DMS114 treated with DMSO at 0.1 percent for 48 hours (cell line): ENCODE results near the gene FANCC.
A peak's percentile ranks its signal among the peaks of the same experiment; 100 is the strongest.
"Not testable (repeated sequence)": the region's sequence is repeated elsewhere in the genome, so short reads cannot be mapped to it uniquely, and the experiment has no call there.

Source experiments
- DNase-seq: peaks from one replicate; lab custom pipeline; 2025; ENCODE audit not compliant: unreplicated experiment; lab: John Stamatoyannopoulos, UW

The FANCC gene

GRCh38 chr9:95330720-95331404 lies 13.4 kb upstream of the FANCC start:
- DNase-seq = no peak

DNA sequence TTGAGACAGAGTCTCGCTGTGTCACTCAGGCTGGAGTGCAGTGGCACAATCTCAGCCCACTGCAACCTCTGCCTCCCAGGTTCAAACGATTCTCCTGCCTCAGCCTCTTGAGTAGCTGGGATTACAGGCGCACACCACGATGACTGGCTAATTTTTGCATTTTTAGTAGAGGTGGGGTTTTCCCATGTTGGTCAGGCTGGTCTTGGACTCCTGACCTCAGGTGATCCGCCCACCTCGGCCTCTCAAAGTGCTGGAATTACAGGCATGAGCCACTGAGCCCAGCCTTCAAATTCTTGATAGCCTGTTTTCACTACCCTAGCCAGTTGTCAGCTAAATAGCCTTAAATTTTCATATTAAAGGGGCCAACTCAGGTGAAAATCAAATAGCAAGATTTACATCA lies 11.6 kb upstream of the FANCC start:
- DNase-seq = not testable (repeated sequence)

GRCh38 chr9:95327239-95327865 lies 9.8 kb upstream of the FANCC start:
- no peak for DNase-seq

DNA sequence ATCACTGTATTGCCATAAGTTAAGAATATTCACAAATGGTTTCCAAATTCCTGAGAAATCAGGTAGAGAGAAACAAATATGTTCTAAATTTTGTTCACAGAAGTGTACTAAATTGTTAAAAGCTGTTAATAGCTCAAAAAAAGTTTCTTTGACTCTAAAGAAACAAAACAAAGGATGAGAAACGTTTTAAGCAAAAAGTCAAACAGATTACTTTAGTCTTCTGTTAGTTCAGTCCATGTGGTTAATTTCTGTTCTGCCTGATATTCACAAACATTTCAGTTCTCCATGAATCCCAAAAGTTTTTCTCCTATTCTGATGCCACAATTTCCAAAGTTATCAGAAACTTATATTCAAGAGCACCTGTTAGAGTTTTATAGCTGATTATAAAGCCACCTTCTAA lies 7.7 kb upstream of the FANCC start:
- no peak for DNase-seq

- no peak for DNase-seq
Measured at GRCh38 chr9:95317893-95318211, 343 bp upstream of the FANCC start.

- no peak for DNase-seq
Measured at GRCh38 chr9:95316794-95317118, 753 bp downstream of the FANCC start.

GRCh38 chr9:95316274-95316673 lies 1.2 kb downstream of the FANCC start:
- no peak for DNase-seq

GRCh38 chr9:95315108-95315746 lies 2.3 kb downstream of the FANCC start:
- no peak for DNase-seq

DNA sequence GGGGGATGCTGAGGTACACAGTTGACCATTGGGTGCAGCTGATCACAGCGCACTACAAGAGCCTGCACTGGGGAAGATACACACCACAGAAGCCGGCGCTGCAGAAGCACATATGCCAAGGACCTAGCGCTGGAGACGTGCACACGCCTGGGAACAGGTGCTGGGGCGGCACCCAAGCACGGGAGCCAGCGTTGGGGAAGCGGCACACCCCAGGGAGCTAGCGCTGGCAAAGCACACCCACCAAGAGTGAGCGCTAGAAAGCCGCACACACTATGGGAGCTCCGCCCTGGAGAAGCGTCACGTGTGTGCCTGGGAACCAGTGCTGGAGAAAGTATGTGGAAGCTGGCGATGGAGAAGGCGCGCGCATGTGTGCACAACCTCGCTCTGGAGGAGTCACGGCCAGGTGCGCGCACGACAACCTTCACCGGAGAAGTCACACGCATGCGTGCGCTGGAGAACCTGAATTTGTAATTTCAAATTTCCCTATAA lies 4.5 kb downstream of the FANCC start:
- peak; percentile 70 for DNase-seq

DNA sequence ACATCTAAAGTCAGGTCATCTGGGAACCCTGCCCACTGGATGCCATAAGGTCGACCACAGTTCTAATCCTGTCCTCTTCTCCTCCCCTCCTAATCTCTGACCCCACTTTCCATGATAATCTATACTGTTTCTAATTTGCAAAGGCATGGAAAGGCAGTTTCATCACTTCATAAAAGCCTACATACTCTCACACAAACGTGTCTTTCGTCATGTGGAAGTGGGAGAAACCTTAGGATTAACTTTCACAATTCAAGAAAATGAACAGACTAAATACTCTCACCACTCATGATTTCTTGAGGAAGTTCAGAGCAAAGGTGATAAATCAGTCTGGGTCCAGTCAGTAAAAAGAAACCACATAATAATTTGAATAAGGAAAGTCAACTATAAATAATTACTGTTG lies 5.5 kb downstream of the FANCC start:
- DNase-seq = no peak

GRCh38 chr9:95307538-95307937 lies 10.0 kb downstream of the FANCC start:
- no peak for DNase-seq

DNA sequence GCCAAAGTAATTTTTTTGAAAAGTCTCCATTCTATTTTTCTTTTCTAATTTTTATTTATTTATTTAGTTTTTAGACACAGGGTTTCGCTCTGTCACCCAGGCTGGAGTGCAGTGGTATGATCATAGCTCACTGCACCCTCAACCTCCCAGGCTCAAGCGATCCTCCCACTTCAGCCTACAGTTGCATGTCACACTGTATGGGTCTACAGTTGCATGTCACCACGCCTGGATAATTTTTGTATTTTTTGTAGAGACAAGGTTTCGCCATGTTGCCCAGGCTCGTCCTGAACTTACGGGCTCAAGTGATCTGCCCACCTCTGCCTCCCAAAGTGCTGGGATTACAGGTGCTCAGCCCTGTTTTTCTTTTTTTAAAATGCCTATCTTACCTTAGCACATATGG lies 10.7 kb downstream of the FANCC start:
- no peak for DNase-seq

- DNase-seq = no peak
Measured at GRCh38 chr9:95305770-95306492, 11.6 kb downstream of the FANCC start.

DNA sequence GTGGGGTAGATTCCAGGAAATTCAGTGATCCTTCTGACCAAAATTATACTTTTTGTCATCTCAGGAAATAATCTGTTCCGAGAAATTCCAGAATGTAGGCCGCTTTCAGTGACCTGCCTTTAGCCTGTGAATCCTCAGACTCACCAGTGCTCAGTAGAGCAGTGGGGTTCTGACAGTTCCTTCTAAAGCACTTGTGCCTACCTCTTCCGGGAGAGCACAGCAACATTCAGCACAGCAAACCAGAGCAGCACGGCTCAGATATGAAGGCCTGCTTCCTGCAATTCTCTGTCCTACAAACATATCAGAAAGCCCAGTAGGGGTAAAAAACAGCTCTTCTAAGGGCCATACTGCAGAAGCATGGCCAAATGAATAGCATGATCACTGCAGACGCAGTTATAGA lies 15.0 kb downstream of the FANCC start:
- no peak for DNase-seq

DNA sequence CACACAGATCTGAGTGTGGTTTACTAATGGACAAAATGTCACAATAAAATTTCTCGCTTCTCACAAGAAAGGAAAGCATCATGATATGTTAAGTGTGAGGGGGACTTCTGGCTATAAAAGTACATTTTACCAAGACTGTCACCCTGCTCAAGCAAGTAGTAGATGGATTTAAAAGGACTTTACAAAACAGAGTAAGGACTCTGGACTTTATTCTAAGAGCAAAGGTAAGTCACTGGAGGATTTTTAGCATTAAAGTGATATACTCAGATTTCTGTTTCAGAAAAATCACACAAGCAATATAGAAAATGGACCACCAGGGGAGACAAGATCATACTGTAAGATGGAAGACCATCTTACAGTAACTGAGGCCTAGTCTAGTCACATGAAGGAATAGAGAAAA lies 19.7 kb downstream of the FANCC start:
- DNase-seq = no peak

GRCh38 chr9:95297316-95297715 lies 20.2 kb downstream of the FANCC start:
- DNase-seq = no peak

- no peak for DNase-seq
Measured at GRCh38 chr9:95296761-95297160, 20.7 kb downstream of the FANCC start.

DNA sequence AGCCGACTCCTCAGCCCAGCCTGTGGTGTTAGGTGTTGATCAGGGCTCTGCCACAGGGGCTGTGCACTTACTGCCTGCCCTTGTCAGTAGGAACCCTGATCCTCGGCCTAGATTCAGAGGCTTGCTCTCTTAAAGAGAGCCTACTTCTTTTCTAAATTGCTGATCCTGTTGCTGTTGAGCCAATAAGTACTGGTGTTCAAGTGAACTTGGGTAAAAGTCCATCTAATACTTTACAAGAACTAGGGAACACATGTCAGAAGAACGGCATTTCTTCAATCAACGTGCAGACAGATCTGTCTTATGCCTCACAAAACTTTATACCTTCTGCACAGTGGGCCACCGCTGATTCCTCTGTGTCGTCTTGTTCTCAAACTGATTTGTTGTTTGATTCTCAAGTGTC lies 24.2 kb downstream of the FANCC start:
- not testable (repeated sequence) for DNase-seq

DNA sequence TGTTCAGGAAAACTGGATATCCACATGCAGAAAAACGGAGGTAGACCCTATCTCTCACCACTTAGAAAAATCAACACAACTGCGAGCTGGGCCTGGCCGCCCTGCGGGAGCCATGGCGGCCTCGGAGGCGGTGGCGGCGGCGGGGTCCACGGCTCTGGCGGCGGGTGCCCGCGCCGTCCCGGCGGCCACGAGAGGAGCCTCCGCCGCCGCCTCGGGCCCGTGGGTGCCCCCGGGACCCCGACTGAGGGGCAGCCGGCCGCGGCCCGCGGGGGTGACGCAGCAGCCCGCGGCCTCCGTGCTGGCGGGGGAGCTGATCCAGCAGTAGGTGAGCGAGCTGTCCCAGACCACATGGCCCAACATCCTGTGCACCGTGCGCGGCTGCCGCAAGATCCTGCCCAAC lies 25.3 kb downstream of the FANCC start:
- DNase-seq = no peak

- no peak for DNase-seq
Measured at GRCh38 chr9:95286151-95286550, 31.4 kb downstream of the FANCC start.

DNA sequence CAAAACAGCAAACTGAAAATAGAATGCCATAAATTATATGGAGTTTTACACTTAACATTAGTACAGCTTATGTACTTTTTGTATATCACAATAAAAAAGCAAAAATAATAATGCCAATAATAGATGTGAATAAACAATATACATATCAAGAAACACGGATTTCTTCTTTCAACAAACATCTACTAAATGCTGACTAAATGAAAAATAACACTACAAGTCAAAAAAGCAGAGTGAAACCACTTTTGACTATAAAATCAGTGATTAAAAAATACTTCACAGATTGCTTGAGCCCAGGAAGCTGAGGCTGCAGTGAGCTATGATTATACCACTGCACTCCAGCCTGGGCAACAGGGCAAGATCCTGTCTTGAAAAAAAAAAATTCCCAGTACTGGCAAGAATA lies 32.2 kb downstream of the FANCC start:
- DNase-seq = no peak
